GM12878 (cell line): ENCODE data around the gene SPINDOC. TPM values are rescaled to one million over a fixed set of nuclear protein-coding genes. Genes with fewer than 3 reads are reported as not detected.

Source experiments
- BHLHE40 ChIP-seq, 2 experiments: fragments of 450-650 bp in 1 of 2; IDR thresholded peaks; 2 replicates each; pipeline ENCODE4 v1.6.1; 2011 to 2017; ENCODE audit warnings: low read depth in 2 of 2, borderline replicate concordance in 1 of 2, improper control_type of control experiment in 1 of 2, low read length in 1 of 2, mild to moderate bottlenecking in 1 of 2
- E2F8 ChIP-seq: fragments of 450-650 bp; IDR thresholded peaks from 2 replicates; pipeline ENCODE4 v1.6.1; 2018; ENCODE audit warnings: mild to moderate bottlenecking, low read depth, moderate library complexity; ENCODE audit not compliant: partially characterized antibody
- EED ChIP-seq: sonication (generic); IDR thresholded peaks from 2 replicates; pipeline ENCODE4 v1.6.1; 2016; ENCODE audit warnings: antibody characterized with exemption, low read depth
- ETV6 ChIP-seq, 2 experiments: fragments of 450-650 bp in 1 of 2; IDR thresholded peaks in 1 of 2; conservative IDR thresholded peaks in 1 of 2; 2 replicates each; pipeline ENCODE4 v1.6.1; 2014; ENCODE audit warnings: antibody characterized with exemption in 1 of 2, borderline replicate concordance in 1 of 2, low read depth in 1 of 2, mild to moderate bottlenecking in 1 of 2, moderate library complexity in 1 of 2
- MAX ChIP-seq: IDR thresholded peaks from 2 replicates; pipeline ENCODE4 v1.6.1; 2012; ENCODE audit warnings: low read depth, low read length, improper control_type of control experiment
- NBN ChIP-seq: fragments of 450-650 bp; IDR thresholded peaks from 2 replicates; pipeline ENCODE4 v1.6.1; 2016
- NFIC ChIP-seq: IDR thresholded peaks from 2 replicates; pipeline ENCODE4 v1.6.1; 2012; ENCODE audit warnings: low read depth, mild to moderate bottlenecking, inconsistent platforms, low read length, moderate library complexity
- NFXL1 ChIP-seq: fragments of 450-650 bp; IDR thresholded peaks from 2 replicates; pipeline ENCODE4 v1.6.1; 2017; ENCODE audit warnings: antibody characterized with exemption, mild to moderate bottlenecking, borderline replicate concordance
- NR2C2 ChIP-seq: IDR thresholded peaks from 2 replicates; pipeline ENCODE4 v1.6.1; 2011; ENCODE audit warnings: borderline replicate concordance, low read depth; ENCODE audit not compliant: control insufficient read depth, insufficient read length
- NR2F1 ChIP-seq: fragments of 450-650 bp; conservative IDR thresholded peaks from 2 replicates; pipeline ENCODE4 v1.6.1; 2017; ENCODE audit warnings: mild to moderate bottlenecking
- NRF1 ChIP-seq: conservative IDR thresholded peaks from 2 replicates; pipeline ENCODE4 v1.6.1; 2011; ENCODE audit warnings: mild to moderate bottlenecking, low read depth, low read length, improper control_type of control experiment
- RELB ChIP-seq: fragments of 450-650 bp; IDR thresholded peaks from 2 replicates; pipeline ENCODE4 v1.6.1; 2017; ENCODE audit warnings: low read depth, mild to moderate bottlenecking, moderate library complexity
- SMARCA5 ChIP-seq: fragments of 450-650 bp; IDR thresholded peaks from 2 replicates; pipeline ENCODE4 v1.6.1; 2017; ENCODE audit warnings: mild to moderate bottlenecking
- SMC3 ChIP-seq: IDR thresholded peaks from 2 replicates; pipeline ENCODE4 v1.6.1; 2011; ENCODE audit warnings: low read length, improper control_type of control experiment, borderline replicate concordance
- SP1 ChIP-seq: IDR thresholded peaks from one replicate; pipeline ENCODE4 v1.6.1; 2011; ENCODE audit warnings: low read depth, low read length
- SREBF1 ChIP-seq: IDR thresholded peaks from 2 replicates; pipeline ENCODE4 v1.6.1; 2012; ENCODE audit warnings: mild to moderate bottlenecking, low read length
- ZBTB4 ChIP-seq: fragments of 450-650 bp; formaldehyde crosslinking; IDR thresholded peaks from 2 replicates; pipeline ENCODE4 v1.4.0; 2022; ENCODE audit warnings: mild to moderate bottlenecking, moderate library complexity
- ZNF207 ChIP-seq: fragments of 450-650 bp; IDR thresholded peaks from 2 replicates; pipeline ENCODE4 v1.6.1; 2014; ENCODE audit warnings: antibody characterized with exemption, mild to moderate bottlenecking, borderline replicate concordance
- ZNF687 ChIP-seq: fragments of 450-650 bp; IDR thresholded peaks from 2 replicates; pipeline ENCODE4 v1.6.1; 2017; ENCODE audit warnings: mild to moderate bottlenecking, moderate library complexity
- polyA plus RNA-seq, 11 experiments: library from polyadenylated mRNA; depleted of rRNA in 4 of 11; unstranded in 6 of 11; stranded (reverse) in 5 of 11; fragments of >200 nt; fragmentation: Nextera tagmentation in 4 of 11; fragmentation: Illumina TruSeq in 1 of 11; extraction: Ambion mirVana in 4 of 11; extraction: Trizol in 1 of 11; gene quantifications; 1 replicate in 1 of 11; 2 replicates in 10 of 11; pipeline versions ENCODE4 v1.2.1 to v1.2.3, GENCODE V29; 2011 to 2016; ENCODE audit warnings: inconsistent platforms in 2 of 11, missing spikeins in 2 of 11, low read depth in 1 of 11
- total RNA-seq, 4 experiments: library from RNA; depleted of rRNA in 3 of 4; stranded (reverse); fragments of >200 nt in 3 of 4; fragmentation: Illumina TruSeq in 1 of 4; extraction: Trizol in 1 of 4; gene quantifications; 2 replicates each; pipeline versions ENCODE4 v1.2.1 to v1.2.3, GENCODE V29; 2013 to 2021

Gene SPINDOC
- total and polyA plus RNA-seq, 10 of the 15 experiments (the other 5 are each of a cell fraction or from before 2014, with no cell fraction given) = 0.88 to 38.2 (median 16.9) TPM

GRCh38 chr11:63866211-63866610, 53.0 kb downstream of the SPINDOC start (continued):
- TF ChIP-seq NR2C2 (no peak), ZNF207 (no peak), NRF1 (no peak), E2F8 (peak; percentile 26), NBN (peak; percentile 91), ZNF687 (no peak), SMARCA5 (no peak), SP1 (no peak), RELB (peak; percentile 85; the same call in 1 of the 2 replicates), SMC3 (no peak), ZBTB4 (CRISPR knock-in tag) (no peak), ETV6 (conservative IDR thresholded peaks at IDR 0.05 in 1 of 2, IDR thresholded peaks at IDR 0.05 in 1 of 2; ENCODE audit: borderline replicate concordance in 1 of 2, low read depth in 1 of 2) (peak in 1 of 2 experiments; percentile 69; a peak in 1 of 4 replicates), EED (no peak), BHLHE40 (IDR thresholded peaks at IDR 0.05; ENCODE audit: borderline replicate concordance in 1 of 2, low read depth in 2 of 2, low read length in 1 of 2) (peak in 1 of 2 experiments; percentile 26; a peak in 1 of 4 replicates), NR2F1 (peak; percentile 67), MAX (no peak), NFIC (no peak), NFXL1 (no peak), SREBF1 (no peak)
